ENCODE data around the gene ASCC3.

DNA sequence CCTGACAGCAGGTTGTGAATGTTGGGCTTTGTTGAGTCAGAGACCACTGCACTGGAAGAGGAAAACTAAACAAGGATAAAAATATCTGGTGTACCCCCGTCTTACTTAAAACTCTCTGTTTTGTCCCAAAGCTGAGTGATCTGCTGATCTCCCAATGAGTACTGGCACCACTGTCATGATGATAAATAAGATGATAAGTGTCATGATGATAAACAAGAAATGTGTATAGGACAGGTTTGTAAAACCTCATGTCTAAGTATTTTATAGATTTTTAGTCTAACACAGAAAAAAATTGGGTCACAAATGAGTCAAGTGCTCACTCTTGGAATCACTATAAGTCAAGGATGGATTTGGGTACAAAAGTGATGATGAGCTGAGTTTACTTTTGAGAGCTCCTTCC, 407.9 kb downstream of the ASCC3 start:
- TF ChIP-seq EZH2 (IDR thresholded peaks at IDR 0.05; ENCODE audit: borderline replicate concordance, insufficient read depth, low read depth, low read length, poor library complexity, severe bottlenecking), result no peak
- TF ChIP-seq CTCF (IDR thresholded peaks at IDR 0.05), result no peak
